Fibroblast of gingiva (primary cell): ENCODE data around the gene SELENOF.
"Not testable (repeated sequence)": the region's sequence is repeated elsewhere in the genome, so short reads cannot be mapped to it uniquely, and the experiment has no call there.

ENCODE experiments used
- DNase-seq: peaks from one replicate; pipeline ENCODE4 v3.0.0-alpha.2; 2011; ENCODE audit warnings: low read depth

The SELENOF gene

DNA sequence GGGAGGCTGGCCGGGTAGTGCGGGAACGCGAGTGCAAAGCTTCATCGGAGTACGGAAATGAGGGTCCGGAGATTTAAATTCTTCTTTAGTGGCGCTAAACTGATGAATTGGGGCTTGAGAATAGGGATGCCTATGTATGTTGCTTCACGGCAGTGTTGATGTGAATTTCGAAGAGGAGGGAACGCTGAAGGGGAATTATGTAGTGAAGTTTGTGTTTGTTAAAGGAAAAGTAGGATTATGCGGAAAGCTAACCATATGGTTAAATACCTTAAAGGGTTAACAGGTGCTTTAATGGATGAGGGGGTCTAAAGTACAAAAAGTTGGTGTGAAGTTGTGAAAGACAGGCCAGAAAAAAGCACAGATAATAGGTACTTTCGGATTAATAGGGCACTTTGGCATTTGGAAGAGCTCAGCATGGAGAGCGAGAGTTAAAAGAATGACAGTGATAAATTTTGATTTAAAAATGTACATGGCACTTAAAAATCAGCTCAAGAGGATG, 1.9 kb upstream of the SELENOF start:
- DNase-seq: no peak

DNA sequence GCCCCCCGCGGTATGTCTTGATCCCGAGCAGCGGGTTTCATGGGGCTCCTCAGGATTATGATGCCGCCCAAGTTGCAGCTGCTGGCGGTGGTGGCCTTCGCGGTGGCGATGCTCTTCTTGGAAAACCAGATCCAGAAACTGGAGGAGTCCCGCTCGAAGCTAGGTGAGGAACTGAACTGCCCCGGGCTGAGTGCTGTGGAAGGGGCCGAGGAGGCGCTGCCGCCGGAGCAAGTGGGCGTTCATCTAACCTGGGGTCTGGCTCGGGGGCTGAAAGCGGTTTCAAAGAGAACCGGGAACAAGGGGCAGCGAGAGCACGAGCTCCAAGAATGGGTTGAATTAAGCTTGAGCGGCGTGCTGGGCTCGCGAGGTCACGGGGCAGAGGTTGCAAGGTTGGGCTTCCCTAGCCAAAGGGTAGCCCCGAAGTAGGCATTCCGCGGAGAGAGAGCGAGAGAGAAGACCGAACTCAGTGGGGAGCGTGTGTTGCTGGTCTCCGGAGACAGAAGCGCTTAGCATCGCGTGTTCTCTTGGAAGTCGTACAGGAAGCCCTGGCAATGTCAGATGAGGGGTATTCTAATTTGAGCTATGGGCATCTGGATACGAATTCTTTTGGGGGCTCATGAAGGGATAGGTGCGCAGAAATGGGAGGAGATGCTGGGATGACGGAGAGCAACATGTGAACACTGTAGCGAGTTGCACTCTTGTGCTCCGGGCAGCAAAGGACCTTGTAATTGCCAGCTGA, 1.2 kb upstream of the SELENOF start:
- DNase-seq: peak; percentile 44

DNA sequence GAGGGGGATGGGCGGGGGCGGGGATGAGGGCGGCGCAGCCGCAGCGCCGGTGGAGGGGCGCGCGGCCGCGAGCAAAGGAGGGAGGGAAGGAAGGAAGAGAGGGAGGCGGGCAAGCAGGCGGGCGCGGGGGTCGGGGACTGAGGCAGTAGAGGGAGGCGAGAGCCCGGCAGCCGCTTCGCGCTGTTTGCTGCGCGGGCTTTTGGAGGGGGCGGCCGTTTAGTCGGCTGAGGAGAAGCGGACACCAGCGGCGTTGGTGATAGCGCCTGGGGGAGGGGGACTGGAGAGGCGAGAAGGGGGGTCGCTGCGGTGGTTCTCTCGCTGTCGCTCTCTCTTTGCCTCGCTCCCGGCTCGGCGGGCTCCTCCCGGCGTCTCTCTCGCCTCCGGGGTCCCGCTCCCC, 673 bp upstream of the SELENOF start, which contains the start of gene HS2ST1:
TSS of gene HS2ST1 (plus strand) at position 35 of the 397 bp plus-strand sequence.
- no peak for DNase-seq

DNA sequence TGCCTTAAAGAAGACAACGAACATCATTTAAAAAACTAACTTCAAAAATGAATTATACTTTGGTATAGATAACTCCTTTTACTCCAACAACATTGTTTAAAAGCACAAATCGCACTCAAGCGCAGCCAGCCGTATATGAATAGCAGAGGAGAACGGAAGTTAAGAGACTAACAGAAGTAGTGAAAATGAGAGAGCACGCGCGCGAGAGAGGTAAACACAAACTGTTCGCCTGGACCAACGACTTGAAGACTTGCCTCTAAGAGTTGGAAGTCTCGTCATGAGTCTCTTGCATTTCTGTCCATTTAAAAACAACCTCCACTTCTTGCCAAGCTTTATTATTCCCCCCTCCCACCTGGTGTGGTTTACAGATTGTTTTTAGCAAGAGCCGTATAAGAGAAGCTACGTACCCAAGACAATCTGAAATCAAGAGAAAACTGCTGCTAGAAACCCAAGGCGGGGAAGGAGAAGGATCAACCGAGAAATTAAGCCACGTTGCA, 479 bp downstream of the SELENOF start:
- DNase-seq: peak; percentile 27

DNA sequence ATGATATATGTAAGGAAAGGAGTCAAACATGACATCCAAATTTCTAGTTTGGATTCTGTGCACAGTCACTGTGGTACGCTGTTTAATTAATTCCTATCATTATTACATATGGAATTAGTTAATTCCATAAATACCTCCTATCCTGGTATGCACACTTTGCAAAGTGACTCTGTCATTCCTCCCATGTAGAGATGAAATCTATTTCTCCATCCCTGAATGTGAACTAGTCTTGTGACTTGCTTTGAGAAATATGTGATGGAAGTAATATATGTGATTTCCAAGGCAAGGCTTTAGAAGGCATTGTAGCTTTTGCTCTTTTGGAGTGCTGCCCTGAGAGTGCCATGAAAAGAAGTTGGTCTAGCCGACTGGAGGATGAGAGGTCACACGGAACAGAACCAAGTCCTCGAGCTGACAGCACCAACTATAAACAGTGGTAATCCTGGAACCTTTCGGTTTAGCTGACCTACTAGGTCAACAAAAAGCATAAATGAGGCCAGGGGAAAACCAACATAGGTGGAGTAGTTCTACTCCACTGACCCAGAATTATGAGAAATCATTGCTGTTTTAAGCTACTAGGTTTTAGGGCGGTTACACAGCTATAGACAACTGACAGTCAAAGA, 1.5 kb downstream of the SELENOF start:
- DNase-seq: peak; percentile 49

DNA sequence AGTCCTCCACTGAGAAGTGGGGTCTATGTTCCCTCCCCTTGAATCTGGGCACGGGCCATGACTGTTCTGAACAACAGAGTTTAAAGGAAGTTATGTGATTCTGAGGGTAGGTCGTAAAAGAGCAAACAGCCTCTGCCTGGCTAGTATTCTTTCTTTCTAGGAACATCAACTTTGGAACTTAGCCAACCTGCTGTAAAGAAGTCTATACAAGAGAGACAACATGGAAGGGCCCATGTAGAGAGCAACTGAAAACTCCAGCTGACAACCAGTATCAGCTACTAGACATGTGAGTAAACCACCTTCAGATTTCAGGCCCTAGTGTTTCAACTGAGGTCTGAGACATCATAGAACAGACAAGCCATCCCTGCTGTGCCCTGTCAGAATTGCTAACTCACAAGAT, 7.5 kb downstream of the SELENOF start:
- DNase-seq: no peak

DNA sequence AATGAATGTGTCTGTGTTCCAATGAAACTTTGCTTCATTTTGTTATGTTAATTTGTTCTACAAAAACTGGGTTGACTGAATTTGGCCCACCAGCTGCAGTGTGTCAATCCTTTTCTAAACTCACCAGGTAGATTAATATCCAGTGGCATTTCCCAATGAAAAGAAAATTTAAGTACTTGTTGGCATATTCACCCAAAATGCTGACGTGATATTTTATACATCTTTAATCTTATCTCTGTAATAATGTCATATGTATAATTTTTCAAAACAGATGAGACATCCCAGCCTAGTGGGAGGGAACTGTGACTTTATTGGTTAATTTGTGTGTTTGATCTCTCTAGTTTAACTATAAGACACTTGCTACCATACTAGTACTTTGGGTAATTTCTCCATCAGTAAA, 8.1 kb downstream of the SELENOF start:
- no peak for DNase-seq

DNA sequence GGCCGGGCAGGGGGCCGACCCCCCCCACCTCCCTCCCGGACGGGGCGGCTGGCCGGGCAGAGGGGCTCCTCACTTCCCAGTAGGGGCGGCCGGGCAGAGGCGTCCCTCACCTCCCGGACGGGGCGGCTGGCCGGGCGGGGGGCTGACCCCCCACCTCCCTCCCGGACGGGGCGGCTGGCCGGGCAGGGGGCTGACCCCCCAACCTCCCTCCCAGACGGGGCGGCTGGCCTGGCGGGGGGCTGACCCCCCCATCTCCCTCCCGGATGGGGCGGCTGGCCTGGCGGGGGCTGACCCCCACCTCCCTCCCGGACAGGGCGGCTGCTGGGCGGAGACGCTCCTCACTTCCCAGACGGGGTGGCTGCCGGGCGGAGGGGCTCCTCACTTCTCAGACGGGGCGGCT, 14.5 kb downstream of the SELENOF start:
- not testable (repeated sequence) for DNase-seq

DNA sequence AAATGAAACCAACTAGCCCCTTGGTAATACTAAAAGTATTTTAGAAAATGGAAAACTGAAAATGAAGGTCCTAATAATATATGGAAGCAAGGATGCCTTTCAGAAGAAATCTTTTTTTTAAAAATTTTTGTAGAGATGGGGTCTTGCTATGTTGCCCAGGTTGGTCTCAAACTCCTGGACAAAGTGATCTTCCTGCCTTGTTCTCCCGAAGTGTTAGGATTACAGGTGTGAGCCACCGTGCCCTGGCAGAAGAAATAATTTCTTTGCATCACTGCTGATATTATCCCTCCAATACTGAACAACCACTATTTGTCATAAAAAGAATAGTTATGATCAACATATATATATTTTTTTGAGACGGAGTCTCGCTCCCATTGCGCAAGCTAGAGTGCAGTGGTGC, 25.6 kb downstream of the SELENOF start:
- no peak for DNase-seq

DNA sequence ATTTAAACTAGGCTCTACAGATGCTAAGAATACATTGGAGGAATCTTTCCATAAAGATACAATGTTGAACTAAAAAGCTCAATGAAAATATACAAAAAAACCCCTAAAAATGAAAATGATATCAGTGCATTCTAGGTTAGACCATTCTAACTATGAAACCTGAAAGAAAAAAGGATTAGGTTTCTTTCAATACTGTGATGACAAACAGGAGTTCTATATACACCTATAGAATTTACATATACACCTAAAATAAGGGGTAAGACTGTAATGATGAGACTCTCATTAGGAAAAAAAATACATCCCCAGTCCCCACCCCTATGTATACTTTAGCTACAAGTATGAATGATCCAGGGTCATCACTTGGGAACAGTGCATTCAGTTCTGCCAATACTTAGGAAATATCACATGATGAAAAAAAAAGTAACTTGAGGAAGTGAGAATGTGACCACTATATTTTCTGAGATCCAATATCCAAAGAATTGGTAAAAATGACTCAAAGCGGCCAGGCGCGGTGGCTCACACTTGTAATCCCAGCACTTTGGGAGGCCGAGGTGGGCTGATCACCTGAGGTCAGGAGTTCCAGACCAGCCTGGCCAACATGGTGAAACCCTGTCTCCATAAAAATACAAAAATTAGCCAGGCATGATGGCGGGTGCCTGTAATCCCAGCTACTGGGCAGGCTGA, 26.3 kb downstream of the SELENOF start:
- no peak for DNase-seq

DNA sequence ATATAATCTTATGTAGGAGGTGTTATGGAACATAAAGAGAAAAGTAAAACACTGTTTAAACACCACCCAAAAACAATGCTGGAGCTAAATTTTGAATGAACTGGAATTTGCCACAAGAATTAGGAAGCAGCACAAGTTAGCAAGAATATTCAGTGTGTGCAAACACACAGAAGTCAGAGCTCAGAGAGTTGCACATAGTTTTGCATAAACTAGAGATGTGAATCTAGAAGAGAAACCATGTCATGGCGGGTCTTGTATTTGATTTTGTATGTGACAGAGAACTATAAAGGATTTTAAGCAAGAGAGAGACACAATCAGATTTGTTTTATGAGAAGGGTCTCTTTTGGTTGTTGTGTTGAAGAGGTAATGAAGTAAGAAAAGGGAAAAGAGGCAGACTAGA, 38.2 kb downstream of the SELENOF start:
- DNase-seq: no peak

DNA sequence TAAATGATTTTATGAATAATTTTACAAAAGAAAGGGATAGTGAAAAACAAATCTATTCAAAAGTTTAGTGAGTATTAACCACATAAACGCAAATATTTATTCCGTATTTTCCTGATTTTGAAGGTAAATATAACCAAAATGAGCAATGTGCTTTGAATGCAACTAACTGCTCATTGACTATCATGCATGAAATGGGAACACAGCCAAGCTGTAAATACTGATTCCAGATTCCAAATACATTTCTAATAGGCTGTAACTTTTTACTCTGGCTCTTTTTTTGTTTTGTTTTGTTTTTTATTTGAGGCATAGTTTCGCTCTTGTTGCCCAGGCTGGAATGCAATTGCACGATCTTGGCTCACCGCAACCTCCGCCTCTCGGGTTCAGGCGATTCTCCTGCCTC, 41.8 kb downstream of the SELENOF start:
- DNase-seq: peak; percentile 76

DNA sequence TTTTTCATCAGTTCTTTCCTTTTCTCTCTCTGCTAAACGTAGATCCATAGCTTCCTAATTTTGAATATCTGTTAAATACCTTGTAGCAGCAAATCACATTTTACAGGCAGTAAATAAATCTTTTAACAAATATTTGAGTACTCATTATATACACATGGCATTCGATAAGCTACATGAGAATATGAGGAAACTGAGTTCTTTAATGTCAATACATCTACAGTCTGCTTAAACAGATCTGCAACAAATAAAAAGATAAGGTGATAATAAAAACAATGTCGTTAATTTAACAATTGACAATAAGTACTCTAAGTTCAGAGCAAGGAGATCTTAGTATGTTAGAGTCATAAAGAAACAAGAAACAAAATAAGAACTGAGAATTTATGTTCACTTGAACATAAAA, 42.9 kb downstream of the SELENOF start:
- no peak for DNase-seq

DNA sequence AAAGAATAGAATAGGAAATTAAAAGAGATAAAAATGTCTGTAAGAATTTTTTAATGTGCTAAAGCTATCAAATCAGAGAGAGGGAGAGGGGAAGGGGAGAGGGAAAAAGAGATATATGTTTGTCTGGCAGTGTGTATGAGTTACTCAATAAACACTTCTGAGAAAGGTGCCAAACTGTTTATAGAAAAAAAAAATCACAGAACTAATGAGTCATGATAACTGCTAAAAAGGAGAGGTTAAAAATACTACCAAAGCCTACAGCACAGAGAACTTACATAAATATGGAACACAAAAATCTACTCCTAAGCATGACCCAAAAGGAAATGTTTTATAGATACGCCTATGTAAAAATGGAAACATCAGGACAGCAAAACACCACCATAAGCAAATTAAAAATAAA, 45.4 kb downstream of the SELENOF start:
- no peak for DNase-seq

DNA sequence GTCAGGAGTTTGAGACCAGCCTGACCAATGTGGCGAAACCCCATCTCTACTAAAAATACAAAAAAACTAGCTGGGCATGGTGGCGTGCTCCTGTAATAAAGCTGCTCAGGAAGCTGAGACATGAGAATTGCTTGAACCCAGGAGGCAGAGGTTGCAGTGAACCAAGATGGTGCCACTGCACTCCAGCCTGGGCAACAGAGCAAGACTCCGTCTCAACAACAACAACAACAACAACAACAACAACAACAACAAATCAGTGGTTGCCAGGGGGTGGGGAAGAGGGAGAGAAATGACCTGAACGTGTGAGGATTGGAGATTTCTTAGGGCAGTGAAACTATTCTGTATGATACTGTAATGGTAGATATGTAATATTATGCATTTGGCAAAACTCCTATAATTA, 46.6 kb downstream of the SELENOF start:
- not testable (repeated sequence) for DNase-seq

DNA sequence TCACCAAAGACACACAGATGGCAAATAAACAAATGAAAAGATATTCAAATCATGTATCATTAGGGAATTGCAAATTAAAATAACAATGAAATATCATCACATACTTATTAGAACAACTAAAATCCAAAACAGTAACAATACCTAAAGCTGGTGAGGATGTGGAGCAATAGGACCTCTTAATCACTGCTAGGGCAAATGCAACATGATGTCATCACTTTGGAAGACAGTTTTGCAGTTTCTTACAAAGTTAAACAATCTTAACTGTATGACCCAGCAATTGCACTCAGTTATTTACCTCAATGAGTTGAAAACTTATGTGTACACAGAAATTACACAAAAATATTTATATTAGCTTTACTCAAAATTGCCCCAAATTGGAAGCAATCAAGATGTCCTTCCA, 47.3 kb downstream of the SELENOF start:
- DNase-seq: peak; percentile 79

DNA sequence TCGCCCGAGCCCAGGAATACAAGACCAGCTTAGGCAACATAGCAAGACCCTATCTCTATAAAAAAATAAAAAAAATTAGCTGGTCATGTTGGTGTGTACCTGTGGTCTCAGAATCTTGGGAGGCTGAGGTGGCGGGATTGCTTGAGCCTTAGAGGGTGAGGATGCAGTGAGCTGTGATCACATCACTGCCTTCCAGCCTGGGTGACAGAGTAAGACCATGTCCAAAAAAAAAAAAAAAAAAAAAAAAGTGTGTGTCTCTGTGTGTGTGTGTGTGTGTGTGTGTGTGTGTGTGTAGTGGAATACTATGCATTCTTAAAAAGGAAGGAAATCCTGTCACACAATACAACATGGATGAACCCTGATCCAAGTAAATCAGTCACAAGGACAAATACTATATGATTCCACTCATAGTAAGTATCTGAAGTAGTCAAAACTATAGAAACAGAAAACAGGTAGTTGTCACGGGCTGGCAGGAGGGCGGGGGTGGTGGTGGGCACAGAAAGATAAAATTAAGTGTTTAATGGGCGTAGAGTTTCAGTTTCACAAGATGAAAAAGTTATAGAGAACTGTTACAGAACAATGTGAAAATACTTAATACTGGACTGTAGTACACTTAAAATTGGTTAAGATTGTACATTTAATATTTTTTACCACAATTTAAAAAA, 47.8 kb downstream of the SELENOF start:
- no peak for DNase-seq

DNA sequence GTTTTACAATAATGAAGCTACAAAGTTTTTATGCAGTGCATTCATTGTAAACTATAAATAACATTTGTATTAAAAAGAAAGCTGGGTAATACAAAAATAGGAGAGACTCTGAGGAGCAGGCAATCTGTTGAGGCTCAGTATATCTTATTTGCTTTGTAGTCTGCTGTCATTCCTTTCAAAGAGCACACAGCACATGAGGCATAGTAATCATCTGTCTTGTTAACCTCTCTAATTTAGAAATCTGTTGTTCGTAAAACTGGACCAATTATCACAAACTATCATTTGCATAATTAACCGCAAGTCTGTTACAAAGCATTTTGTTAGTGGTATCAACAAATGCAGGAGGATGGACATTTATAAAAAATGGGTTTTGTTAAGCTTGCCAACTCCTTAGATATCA, 51.0 kb downstream of the SELENOF start:
- DNase-seq: no peak

DNA sequence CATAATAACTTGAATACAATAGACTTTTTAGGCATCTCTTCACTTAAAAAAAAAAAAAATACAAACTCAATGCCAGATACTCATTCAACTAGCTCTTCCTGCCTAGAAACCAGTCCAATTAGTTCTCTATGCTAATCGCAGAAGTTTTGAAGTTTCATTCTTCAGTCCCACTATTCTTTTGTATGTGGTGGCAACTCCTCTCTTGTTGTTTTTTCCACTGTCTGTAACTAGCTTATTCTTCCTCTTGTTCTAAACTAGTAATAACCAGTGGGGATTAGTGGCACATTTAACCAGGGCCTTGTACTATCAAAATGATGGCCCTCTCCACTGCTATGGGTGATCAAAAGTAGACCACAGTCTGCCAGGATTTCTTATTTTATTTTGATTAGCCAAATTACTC, 52.5 kb downstream of the SELENOF start:
- no peak for DNase-seq

DNA sequence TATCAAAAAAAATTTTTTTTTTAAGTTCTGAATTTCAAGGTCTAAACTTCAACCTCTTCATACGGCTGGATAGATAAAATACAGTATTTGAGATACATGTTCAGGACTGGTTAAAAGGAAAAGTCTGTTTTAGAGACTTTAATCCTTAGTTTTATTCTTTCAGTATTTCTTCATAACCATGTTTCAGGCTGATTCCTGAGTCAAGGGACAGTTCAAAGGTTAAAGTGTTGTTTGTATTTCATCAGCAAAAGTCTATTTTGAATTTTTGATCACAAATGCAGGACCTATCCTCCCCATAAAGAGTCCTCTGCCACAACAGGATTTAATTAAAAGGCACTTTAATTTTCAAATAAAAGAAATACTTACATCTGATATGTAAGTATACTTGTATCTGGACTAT, 53.5 kb downstream of the SELENOF start:
- DNase-seq: no peak

DNA sequence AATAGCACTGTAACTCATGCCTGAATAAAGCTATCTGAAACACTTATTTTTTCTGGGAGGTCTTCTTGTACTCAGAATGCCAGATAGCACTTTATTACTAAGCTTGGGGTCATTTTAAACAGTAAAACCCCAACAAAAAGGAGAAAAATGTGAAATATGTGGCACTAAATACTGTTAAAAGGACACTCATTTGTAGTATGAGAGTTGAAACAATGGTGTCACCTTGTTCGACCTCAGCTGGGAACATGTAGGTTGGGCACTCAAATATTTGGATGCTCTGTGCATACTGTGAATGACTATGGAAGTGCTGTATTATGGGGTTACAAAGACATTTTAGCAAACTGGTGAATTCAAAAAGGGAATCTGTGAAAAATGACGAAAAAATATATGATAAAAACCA, 53.9 kb downstream of the SELENOF start:
- DNase-seq: no peak

DNA sequence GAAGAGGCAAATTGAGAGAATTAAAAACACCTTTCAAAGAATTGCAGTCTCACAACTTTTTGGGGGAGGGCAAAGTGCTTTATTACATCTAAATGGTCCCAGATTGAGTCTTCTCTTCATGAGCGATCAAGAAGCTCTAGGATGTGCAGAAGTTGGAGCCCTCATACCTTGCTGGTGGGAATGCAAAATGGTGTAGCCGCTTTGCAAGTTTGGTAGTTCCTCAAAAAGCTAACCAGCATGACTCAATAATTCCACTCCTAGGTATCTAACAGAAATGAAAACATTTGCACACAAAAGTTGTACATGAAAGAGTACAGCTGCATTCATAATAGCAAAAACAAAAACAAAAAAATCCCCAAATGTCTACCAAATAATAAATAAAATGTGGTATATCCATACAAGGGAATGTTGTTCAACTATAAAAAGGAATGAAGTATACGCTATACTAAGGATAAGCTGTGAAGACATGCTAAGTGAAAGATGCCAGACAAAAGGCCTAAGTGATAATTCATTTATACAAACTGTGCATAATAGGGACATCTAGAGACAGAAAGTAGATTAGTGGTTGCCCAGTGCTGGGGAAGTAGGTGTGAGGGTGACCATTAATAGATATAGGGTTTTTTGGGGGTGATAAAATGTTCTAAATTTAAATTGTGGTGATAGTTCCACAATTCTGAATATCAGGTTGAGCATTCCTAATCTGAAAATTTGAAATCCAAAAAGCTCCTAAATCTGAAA, 55.2 kb downstream of the SELENOF start:
- no peak for DNase-seq
